ENCODE data around the gene SNX25. TPM values are rescaled to one million over a fixed set of nuclear protein-coding genes. Genes with fewer than 3 reads are reported as not detected.

The SNX25 gene
- total and polyA plus RNA-seq, 2 of the 13 experiments (the other 11 are each of a cell fraction or from before 2014, with no cell fraction given), result 23.4 to 23.5 TPM

GRCh38 chr4:185280608-185281007 lies 71.2 kb downstream of the SNX25 start (continued):
- TF ChIP-seq YEATS2 (CRISPR knock-in tag; IDR thresholded peaks at IDR 0.05; ENCODE audit: borderline replicate concordance) (no peak), NAIF1 (CRISPR knock-in tag; IDR thresholded peaks at IDR 0.05; ENCODE audit: borderline replicate concordance) (no peak), PAXIP1 (CRISPR knock-in tag; conservative IDR thresholded peaks at IDR 0.05) (no peak)

- BruUV-seq (replicated peaks), result no TSS peak
- Histone ChIP-seq H3K36me3 (replicated peaks in 1 of 2; ENCODE audit: control insufficient read depth in 1 of 2, insufficient read depth in 2 of 2, low read length in 2 of 2) (peaks cover 0 to 9% of the 10 kb centered on the region in 2 experiments; a peak in 2 of 5 replicates), H3K4me2 (ENCODE audit: low read depth, low read length) (no peak overlapping the region), H3K9ac (ENCODE audit: insufficient read depth, low read depth, low read length) (no peak overlapping the region), H3K27me3 (ENCODE audit: control insufficient read depth in 1 of 2, insufficient read depth in 2 of 2, low read length in 2 of 2) (no peaks in the 10 kb centered on the region), H3K27ac (ENCODE audit: extremely low read length, insufficient read depth, low read length) (no peak overlapping the region), H3K9me3 (ENCODE audit: low read length) (no peaks in the 10 kb centered on the region), H2AFZ (ENCODE audit: low read length) (no peak overlapping the region), H3K4me1 (ENCODE audit: insufficient read depth, low read length) (peaks cover 11% of the 10 kb centered on the region), H3K79me2 (ENCODE audit: insufficient read depth, low read length) (no peaks in the 10 kb centered on the region), H3K4me3 (replicated peaks in 1 of 3; ENCODE audit: insufficient read depth in 1 of 3, low read depth in 2 of 3, low read length in 3 of 3) (no peak overlapping the region), H4K20me1 (ENCODE audit: insufficient read depth, low read length) (no peaks in the 10 kb centered on the region)
- intact Hi-C loops (cut with micrococcal nuclease; ENCODE audit: unreplicated experiment) (no loop called here), in situ Hi-C loops (cut with HindIII; ENCODE audit: extremely low pct_ligation_motif_present, low pct_unique_long_range_greater_than_20kb) (no loop called here)
- ChIA-PET POLR2A (no interaction called here), CTCF (ENCODE audit: low intra/inter-chr PET ratio, low total read pairs) (no interaction called here)
- ATAC-seq (no peak), FAIRE-seq (no peak), DNase-seq (ENCODE audit: low spot score) (no peak)
- 95% methylated on average over 1 of the region's 1 CpG for WGBS (ENCODE audit: low lambda C conversion rate)
- no peak for TF ChIP-seq ZNF407 (CRISPR knock-in tag; IDR thresholded peaks at IDR 0.05; ENCODE audit: not compliant biosample characterization)
- no peak for TF ChIP-seq MTA1 (CRISPR knock-in tag; IDR thresholded peaks at IDR 0.05; ENCODE audit: borderline replicate concordance)
- no peak for TF ChIP-seq ZNF766 (CRISPR knock-in tag; IDR thresholded peaks at IDR 0.05; ENCODE audit: borderline replicate concordance)
- no peak for TF ChIP-seq MTF2 (CRISPR knock-in tag; IDR thresholded peaks at IDR 0.05; ENCODE audit: borderline replicate concordance)
- TF ChIP-seq TARDBP (CRISPR knock-in tag; IDR thresholded peaks at IDR 0.05), result no peak
- no peak for TF ChIP-seq ETV6 (CRISPR knock-in tag; conservative IDR thresholded peaks at IDR 0.05)
- no peak for TF ChIP-seq TBL1XR1 (IDR thresholded peaks at IDR 0.05; ENCODE audit: borderline replicate concordance, low read length, partially characterized antibody)
- TF ChIP-seq ZBTB7B (CRISPR knock-in tag; IDR thresholded peaks at IDR 0.05), result no peak
- no peak for TF ChIP-seq TCF7 (IDR thresholded peaks at IDR 0.05; ENCODE audit: low read depth)
- no peak for TF ChIP-seq ZNF850 (CRISPR knock-in tag; conservative IDR thresholded peaks at IDR 0.05)
Observed at GRCh38 chr4:185282968-185283367, 73.6 kb downstream of the SNX25 start.
